Measurements from ENCODE around the gene EMILIN1. TPM values are rescaled to one million over a fixed set of nuclear protein-coding genes. Genes with fewer than 3 reads are reported as not detected.

The EMILIN1 gene
- total and polyA plus RNA-seq, 2 of the 8 experiments (the other 6 are each of a cell fraction or from before 2014, with no cell fraction given): 1.9 to 3.0 TPM

DNA sequence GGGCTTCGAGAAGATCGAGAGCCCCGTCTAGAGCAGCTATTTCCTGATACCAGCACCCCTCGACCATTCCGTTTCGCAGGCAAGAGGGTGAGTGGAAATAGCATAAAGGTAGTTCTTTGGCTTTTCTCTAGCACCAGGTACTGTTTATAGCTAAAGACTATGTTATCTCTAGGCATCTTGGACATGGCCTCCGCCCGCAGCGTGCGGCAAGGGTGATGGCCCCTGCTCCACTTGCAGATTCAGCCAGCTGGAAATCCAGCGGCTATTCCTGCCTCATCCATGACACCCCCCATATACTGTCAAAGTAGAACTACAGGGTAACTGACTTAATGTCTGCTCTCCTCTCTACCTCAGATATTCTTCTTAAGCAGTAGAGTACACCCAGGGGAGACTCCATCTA is 23.7 kb upstream of the EMILIN1 start:
- FAIRE-seq: no peak

More for the DNA sequence above, 23.7 kb upstream of the EMILIN1 start:
- Histone ChIP-seq H4K91ac (replicated peaks; ENCODE audit: insufficient read length, low read length) (no peak overlapping the region), H3K27me3 (replicated peaks in 1 of 4; ENCODE audit: control insufficient read depth in 3 of 4, extremely low read depth in 1 of 4, insufficient read depth in 3 of 4, low read length in 3 of 4) (no peaks in the 10 kb centered on the region), H2AFZ (ENCODE audit: low read length) (no peak overlapping the region), H3K4me3 (ENCODE audit: extremely low read depth in 1 of 4, insufficient read depth in 2 of 4, low read depth in 3 of 4, low read length in 4 of 4) (no peak overlapping the region), H3K14ac (ENCODE audit: insufficient read length) (no peak overlapping the region), H3K4ac (replicated peaks; ENCODE audit: insufficient read length, low read depth, low read length) (no peak overlapping the region), H3K9ac (replicated peaks in 1 of 4; ENCODE audit: extremely low read depth in 1 of 4, low read depth in 3 of 4, low read length in 3 of 4) (no peak overlapping the region), H3K9me3 (ENCODE audit: insufficient read depth in 2 of 2, low read depth in 1 of 2, low read length in 1 of 2) (no peaks in the 10 kb centered on the region), H3K23me2 (ENCODE audit: low read depth, low read length) (peaks cover 9% of the 10 kb centered on the region), H3K36me3 (ENCODE audit: control insufficient read depth in 2 of 4, insufficient read depth in 4 of 4, low read length in 3 of 4) (peaks cover 17 to 38% (median 25%) of the 10 kb centered on the region in 4 experiments), H2BK5ac (ENCODE audit: low read depth, low read length) (no peak overlapping the region), H4K20me1 (replicated peaks in 1 of 2; ENCODE audit: control insufficient read depth in 1 of 2, insufficient read depth in 2 of 2, low read length in 2 of 2) (peaks cover 0 to 7% of the 10 kb centered on the region in 2 experiments), H3K79me2 (ENCODE audit: control insufficient read depth in 1 of 2, insufficient read depth in 2 of 2, low read length in 2 of 2) (no peaks in the 10 kb centered on the region), H2AK5ac (ENCODE audit: low read depth, low read length) (no peak overlapping the region), H3K79me1 (ENCODE audit: low read depth, low read length) (no peaks in the 10 kb centered on the region), H3K27ac (ENCODE audit: low read depth, low read length) (no peak overlapping the region), H2BK12ac (ENCODE audit: low read depth, low read length) (no peak overlapping the region), H2BK20ac (ENCODE audit: low read length) (no peak overlapping the region), H3K4me2 (ENCODE audit: insufficient read depth in 1 of 2, low read depth in 2 of 2, low read length in 2 of 2) (no peak overlapping the region), H3K23ac (ENCODE audit: insufficient read length) (no peak overlapping the region), H3K56ac (replicated peaks; ENCODE audit: insufficient read length, low read depth, low read length) (no peak overlapping the region), H4K8ac (ENCODE audit: extremely low read depth, insufficient read depth, low read length) (no peak overlapping the region), H3K18ac (ENCODE audit: extremely low read depth, low read length) (no peak overlapping the region), H2BK15ac (ENCODE audit: low read length) (no peak overlapping the region), H2BK120ac (replicated peaks; ENCODE audit: low read depth, low read length) (no peak overlapping the region), H4K5ac (ENCODE audit: insufficient read length, low read depth, low read length) (no peak overlapping the region), H3K4me1 (replicated peaks in 1 of 4; ENCODE audit: control insufficient read depth in 3 of 4, insufficient read depth in 4 of 4, low read length in 3 of 4) (no peaks in the 10 kb centered on the region; a peak in 4 of 7 replicates)
- WGBS, 2 experiments (ENCODE audit: extremely low coverage in 1 of 2, insufficient coverage in 1 of 2, insufficient read length in 1 of 2, insufficient replicate concordance in 2 of 2, low coverage in 1 of 2, low lambda C conversion rate in 2 of 2, missing lambda C conversion rate in 1 of 2): 98% methylated on average over 11 of the region's 11 CpGs; no CpG with 5 or more reads in 1 of the 2 experiments
- POLR2A ChIA-PET (ENCODE audit: partially characterized antibody): interaction anchor here (0.5 to 19.3 kb wide), 6 partner anchors 12 to 263 kb away, joined by 3 to 441 read pairs (median 4); partner anchors contain the start of genes CGREF1, EMILIN1 and OST4
- TF ChIP-seq GABPA (IDR thresholded peaks at IDR 0.05; ENCODE audit: borderline replicate concordance, insufficient read depth, low read length) (no peak), TAF1 (IDR thresholded peaks at IDR 0.05; ENCODE audit: low read depth, low read length) (no peak), BACH1 (IDR thresholded peaks at IDR 0.05; ENCODE audit: low read length) (no peak), GTF2F1 (IDR thresholded peaks at IDR 0.05; ENCODE audit: borderline replicate concordance, low read depth, low read length) (no peak), MAFK (IDR thresholded peaks at IDR 0.05; ENCODE audit: low read depth, low read length) (no peak), SIN3A (conservative IDR thresholded peaks at IDR 0.05 in 1 of 2, IDR thresholded peaks at IDR 0.05 in 1 of 2; ENCODE audit: low read depth in 1 of 2, low read length in 2 of 2) (no peak)
- TF ChIP-seq, protein P1, sequence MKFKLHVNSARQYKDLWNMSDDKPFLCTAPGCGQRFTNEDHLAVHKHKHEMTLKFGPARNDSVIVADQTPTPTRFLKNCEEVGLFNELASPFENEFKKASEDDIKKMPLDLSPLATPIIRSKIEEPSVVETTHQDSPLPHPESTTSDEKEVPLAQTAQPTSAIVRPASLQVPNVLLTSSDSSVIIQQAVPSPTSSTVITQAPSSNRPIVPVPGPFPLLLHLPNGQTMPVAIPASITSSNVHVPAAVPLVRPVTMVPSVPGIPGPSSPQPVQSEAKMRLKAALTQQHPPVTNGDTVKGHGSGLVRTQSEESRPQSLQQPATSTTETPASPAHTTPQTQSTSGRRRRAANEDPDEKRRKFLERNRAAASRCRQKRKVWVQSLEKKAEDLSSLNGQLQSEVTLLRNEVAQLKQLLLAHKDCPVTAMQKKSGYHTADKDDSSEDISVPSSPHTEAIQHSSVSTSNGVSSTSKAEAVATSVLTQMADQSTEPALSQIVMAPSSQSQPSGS (IDR thresholded peaks at IDR 0.05; ENCODE audit: low read length): no peak
- TF ChIP-seq, protein P2, sequence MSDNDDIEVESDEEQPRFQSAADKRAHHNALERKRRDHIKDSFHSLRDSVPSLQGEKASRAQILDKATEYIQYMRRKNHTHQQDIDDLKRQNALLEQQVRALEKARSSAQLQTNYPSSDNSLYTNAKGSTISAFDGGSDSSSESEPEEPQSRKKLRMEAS (IDR thresholded peaks at IDR 0.05): no peak
- DNase-seq (ENCODE audit: low read depth in 1 of 2, low spot score in 2 of 2): no peak
- CTCF ChIA-PET (ENCODE audit: partially characterized antibody): interaction anchor here (0.7 to 18.3 kb wide), 9 partner anchors 10 to 132 kb away, joined by 3 to 160 read pairs (median 4); partner anchors contain the start of genes EMILIN1, KHK and OST4

All from H1 (cell line).